Activated B cell treated with CpG ODN at 0.5 μM for 24 hours (primary cell): ENCODE data around the gene GRPEL1. TPM values are rescaled to one million over a fixed set of nuclear protein-coding genes. Genes with fewer than 3 reads are reported as not detected.

ENCODE experiments used
- ATAC-seq: fragments of 200-7000 bp; cut with Tn5 transposase; one replicate; pipeline ENCODE4 v1.10.0; 2021; ENCODE audit warnings: low read depth, mild to moderate bottlenecking, moderate library complexity
- CTCF ChIA-PET: fragments of 350-600 bp; sonication (Branson Sonifier 250); formaldehyde crosslinking; loops from one replicate; lab custom pipeline; 2021; ENCODE audit warnings: antibody characterized with exemption; lab: Charles Lee
- POLR2A ChIA-PET: fragments of 350-600 bp; sonication (Branson Sonifier 250); formaldehyde crosslinking; loops from one replicate; lab custom pipeline; 2021; ENCODE audit warnings: antibody characterized with exemption; lab: Charles Lee
- DNase-seq: peaks from one replicate; pipeline ENCODE4 v3.0.0; 2022
- H3K27ac Mint-ChIP-seq: one replicate; pipeline ENCODE4 v1.8.0; 2020; ENCODE audit warnings: mixed read lengths
- H3K27me3 Mint-ChIP-seq: one replicate; pipeline ENCODE4 v1.8.0; 2021; ENCODE audit warnings: mixed read lengths
- H3K36me3 Mint-ChIP-seq: one replicate; pipeline ENCODE4 v1.8.0; 2021; ENCODE audit warnings: low read depth, mixed read lengths
- H3K4me1 Mint-ChIP-seq: one replicate; pipeline ENCODE4 v1.8.0; 2021; ENCODE audit warnings: mixed read lengths
- H3K4me3 Mint-ChIP-seq: one replicate; pipeline ENCODE4 v1.8.0; 2020; ENCODE audit warnings: mild to moderate bottlenecking, mixed read lengths
- H3K9me3 Mint-ChIP-seq: one replicate; pipeline ENCODE4 v1.8.0; 2020; ENCODE audit warnings: mixed read lengths
- intact Hi-C: fragments of 100-400 bp; cut with micrococcal nuclease; formaldehyde crosslinking; loops from one replicate; pipeline ENCODE4 v1.15.1; 2024
- total RNA-seq: library from RNA; stranded (reverse); gene quantifications from 2 replicates; pipeline ENCODE4 v1.2.3, GENCODE V29; 2022
- TF ChIP-seq, protein P1 (sequence below): fragments of 200-600 bp; IDR thresholded peaks from one replicate; pipeline ENCODE4 v1.8.0; 2022; ENCODE audit warnings: antibody characterized with exemption, mild to moderate bottlenecking

The GRPEL1 gene
- total RNA-seq, 1 donor from 2014 or later = 31.8 TPM

DNA sequence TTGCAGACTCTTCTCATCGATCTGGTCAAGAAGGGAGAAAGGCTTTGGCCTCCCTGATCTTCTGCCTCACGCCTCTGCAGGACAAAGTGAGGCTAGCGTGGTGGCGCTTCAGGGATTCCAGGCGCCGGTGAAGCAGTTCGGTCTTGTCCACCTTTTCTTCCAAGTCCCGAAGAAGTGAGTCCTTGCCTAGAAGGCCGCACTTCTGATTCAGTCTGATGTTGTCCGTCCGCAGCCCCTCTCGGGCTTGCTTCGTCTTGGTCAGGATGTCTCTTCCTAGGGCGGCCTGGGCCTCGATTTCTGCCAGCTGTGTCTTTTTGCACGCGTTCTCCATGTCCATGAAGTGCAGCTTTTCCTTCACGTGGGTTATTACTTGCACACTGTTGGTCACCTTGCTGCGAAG lies 26.6 kb downstream of the GRPEL1 start:
- TF ChIP-seq, protein P1, sequence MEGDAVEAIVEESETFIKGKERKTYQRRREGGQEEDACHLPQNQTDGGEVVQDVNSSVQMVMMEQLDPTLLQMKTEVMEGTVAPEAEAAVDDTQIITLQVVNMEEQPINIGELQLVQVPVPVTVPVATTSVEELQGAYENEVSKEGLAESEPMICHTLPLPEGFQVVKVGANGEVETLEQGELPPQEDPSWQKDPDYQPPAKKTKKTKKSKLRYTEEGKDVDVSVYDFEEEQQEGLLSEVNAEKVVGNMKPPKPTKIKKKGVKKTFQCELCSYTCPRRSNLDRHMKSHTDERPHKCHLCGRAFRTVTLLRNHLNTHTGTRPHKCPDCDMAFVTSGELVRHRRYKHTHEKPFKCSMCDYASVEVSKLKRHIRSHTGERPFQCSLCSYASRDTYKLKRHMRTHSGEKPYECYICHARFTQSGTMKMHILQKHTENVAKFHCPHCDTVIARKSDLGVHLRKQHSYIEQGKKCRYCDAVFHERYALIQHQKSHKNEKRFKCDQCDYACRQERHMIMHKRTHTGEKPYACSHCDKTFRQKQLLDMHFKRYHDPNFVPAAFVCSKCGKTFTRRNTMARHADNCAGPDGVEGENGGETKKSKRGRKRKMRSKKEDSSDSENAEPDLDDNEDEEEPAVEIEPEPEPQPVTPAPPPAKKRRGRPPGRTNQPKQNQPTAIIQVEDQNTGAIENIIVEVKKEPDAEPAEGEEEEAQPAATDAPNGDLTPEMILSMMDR = no peak
- Mint-ChIP-seq H3K27me3 (no peaks in the 10 kb centered on the region), H3K4me3 (no peak overlapping the region), H3K36me3 (peaks cover 8% of the 10 kb centered on the region), H3K27ac (no peak overlapping the region), H3K4me1 (peaks cover 38% of the 10 kb centered on the region), H3K9me3 (no peaks in the 10 kb centered on the region)
- no peak for DNase-seq
- ChIA-PET POLR2A (interaction anchor here (2.1 to 7.5 kb wide), 2 partner anchors 27 to 367 kb away, joined by 5 to 132 read pairs; partner anchors contain the start of gene GRPEL1), CTCF (interaction anchor here (1.5 kb wide), 1 partner anchor 29 kb away, joined by 7 read pairs; no protein-coding TSS in a partner anchor)
- ATAC-seq = no peak
- intact Hi-C loops = no loop called here

DNA sequence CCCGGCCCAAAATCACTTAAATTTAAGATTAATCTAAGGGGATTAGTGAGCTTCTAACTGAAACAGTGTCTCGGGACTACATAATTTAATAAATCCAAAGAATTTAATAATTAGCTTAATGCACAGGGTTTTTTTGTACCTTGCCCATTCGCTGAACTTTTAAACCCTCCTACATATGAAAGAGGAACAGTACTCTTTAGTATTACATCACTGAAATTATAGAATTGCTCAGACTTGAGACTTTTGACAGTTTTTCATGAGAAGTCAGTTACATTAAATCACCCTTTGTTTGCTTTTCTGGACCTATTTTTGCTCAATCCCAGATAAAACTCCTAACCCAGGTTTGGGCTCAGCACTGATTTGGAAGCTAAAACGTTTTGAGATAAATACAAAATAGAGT lies 27.1 kb downstream of the GRPEL1 start:
- POLR2A ChIA-PET = interaction anchor here (0.6 to 1.1 kb wide), 3 partner anchors 27 to 101 kb away, joined by 3 to 5 read pairs (median 3); partner anchors contain the start of gene GRPEL1
- intact Hi-C loops = no loop called here
- CTCF ChIA-PET = interaction anchor here (1.5 kb wide), 1 partner anchor 30 kb away, joined by 7 read pairs; no protein-coding TSS in a partner anchor

DNA sequence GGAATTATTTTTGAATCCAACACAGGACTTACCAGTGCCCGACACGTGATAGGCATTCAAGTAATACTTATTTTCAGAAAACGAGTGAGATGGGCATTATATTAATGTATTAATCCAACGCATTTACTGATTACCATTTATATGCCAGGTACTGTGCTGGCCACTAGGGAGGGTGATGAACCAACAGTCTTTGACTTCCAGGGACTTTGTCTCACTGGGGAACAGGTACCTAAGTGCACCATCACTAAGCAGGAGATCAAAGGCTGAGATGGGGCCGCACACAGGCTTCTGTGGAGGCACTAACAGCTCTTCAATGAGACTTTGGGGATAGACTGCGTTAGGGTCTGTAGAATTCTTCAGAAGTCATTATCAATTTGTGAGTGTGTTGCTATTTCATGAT lies 30.4 kb downstream of the GRPEL1 start:
- no peak overlapping the region for H3K27ac Mint-ChIP-seq
- peaks cover 12% of the 10 kb centered on the region for H3K4me1 Mint-ChIP-seq
- TF ChIP-seq, protein P1 = no peak
- CTCF ChIA-PET = no interaction called here
- no peaks in the 10 kb centered on the region for H3K27me3 Mint-ChIP-seq
- no peak overlapping the region for H3K4me3 Mint-ChIP-seq
- intact Hi-C loops = no loop called here
- no peak for ATAC-seq
- no peaks in the 10 kb centered on the region for H3K9me3 Mint-ChIP-seq
- POLR2A ChIA-PET = interaction anchor here (0.6 kb wide), 1 partner anchor 129 kb away, joined by 5 read pairs; no protein-coding TSS in a partner anchor
- peaks cover 3% of the 10 kb centered on the region for H3K36me3 Mint-ChIP-seq
- no peak for DNase-seq

More for the DNA sequence above, 27.1 kb downstream of the GRPEL1 start:
- DNase-seq (no peak), ATAC-seq (no peak)
- Mint-ChIP-seq H3K27me3 (no peaks in the 10 kb centered on the region), H3K4me1 (peaks cover 33% of the 10 kb centered on the region), H3K27ac (no peak overlapping the region), H3K36me3 (peaks cover 8% of the 10 kb centered on the region), H3K4me3 (peak overlapping the region; percentile 48), H3K9me3 (no peaks in the 10 kb centered on the region)
- TF ChIP-seq, protein P1 = no peak

DNA sequence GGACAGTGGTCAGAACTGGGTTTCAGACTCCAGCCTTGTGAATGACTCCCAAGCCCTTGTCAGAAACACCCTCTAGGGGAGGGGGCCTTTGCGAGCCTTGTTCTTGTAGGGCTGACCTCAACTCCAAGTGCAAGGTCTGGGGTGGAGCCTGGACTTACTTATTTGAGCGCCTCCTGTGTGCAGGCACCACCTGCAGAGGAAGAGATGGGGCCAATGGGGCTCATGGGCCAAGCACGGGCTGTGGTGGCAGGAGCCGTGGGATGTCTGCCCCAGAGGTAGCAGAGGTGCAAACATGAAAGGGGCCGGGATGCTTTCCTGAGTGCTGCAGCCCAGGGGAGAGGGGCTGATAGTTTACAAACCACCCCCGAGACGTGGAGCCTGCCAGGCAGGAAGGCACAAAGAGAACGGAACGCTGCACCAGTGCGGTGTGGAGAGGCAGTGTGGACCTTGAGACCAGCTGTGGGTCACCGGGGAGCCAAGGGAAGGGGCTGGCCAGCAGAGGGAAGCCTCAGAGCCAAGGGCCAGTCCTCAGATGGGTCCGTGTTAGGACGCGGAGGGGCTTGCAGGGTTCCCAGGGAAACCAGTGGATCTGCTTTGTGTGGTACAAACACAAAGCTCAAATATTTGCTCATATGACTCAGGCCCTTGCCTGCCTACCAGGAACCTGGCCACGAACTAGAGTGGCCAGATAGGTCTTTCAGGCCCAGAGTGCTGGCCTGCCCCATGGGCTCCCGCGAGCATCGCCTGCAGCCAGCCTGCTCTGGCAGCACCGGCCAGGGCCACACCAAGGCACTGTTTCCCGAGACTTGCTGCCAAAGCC lies 33.4 kb downstream of the GRPEL1 start:
- peaks cover 30% of the 10 kb centered on the region for H3K36me3 Mint-ChIP-seq
- no peak for ATAC-seq

DNA sequence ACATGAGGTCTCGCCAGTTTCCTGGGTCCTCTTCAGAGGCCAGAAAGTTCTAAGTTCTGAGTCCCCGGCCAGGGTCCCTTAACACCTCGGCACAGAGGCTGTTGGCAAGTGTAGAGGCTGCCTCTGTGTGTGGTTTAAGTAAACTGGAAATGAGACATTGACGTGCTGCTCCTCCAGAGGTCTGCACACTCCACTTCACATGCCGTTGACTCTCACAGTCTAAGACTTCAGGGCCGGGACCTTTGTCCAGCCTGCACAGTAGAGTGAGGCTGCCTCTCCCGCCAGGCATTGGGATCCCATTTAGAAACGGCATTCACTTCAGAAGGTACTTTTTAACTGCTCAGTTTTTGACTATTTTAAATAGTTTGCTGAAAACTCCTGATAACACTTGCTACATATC lies 35.3 kb downstream of the GRPEL1 start:
- Mint-ChIP-seq H3K4me3 (no peak overlapping the region), H3K9me3 (no peaks in the 10 kb centered on the region), H3K27ac (no peak overlapping the region), H3K36me3 (peaks cover 44% of the 10 kb centered on the region), H3K4me1 (peaks cover 2% of the 10 kb centered on the region), H3K27me3 (no peaks in the 10 kb centered on the region)
- DNase-seq = no peak
- ChIA-PET CTCF (no interaction called here), POLR2A (no interaction called here)
- intact Hi-C loops = no loop called here
- ATAC-seq = no peak
- TF ChIP-seq, protein P1 = no peak

More for the DNA sequence above, 33.4 kb downstream of the GRPEL1 start:
- no peaks in the 10 kb centered on the region for H3K27me3 Mint-ChIP-seq
- no peak overlapping the region for H3K27ac Mint-ChIP-seq
- CTCF ChIA-PET = no interaction called here
- intact Hi-C loops = no loop called here
- H3K4me3 Mint-ChIP-seq = no peak overlapping the region
- DNase-seq = no peak
- TF ChIP-seq, protein P1 = no peak
- POLR2A ChIA-PET = no interaction called here
- H3K4me1 Mint-ChIP-seq = no peaks in the 10 kb centered on the region
- H3K9me3 Mint-ChIP-seq = no peaks in the 10 kb centered on the region
